Uterus (tissue), 2 donors: Measurements from ENCODE around the gene CA12.

ENCODE experiments used
- POLR2A ChIP-seq, 2 donors: fragments of 450-650 bp; IDR thresholded peaks; one replicate each; pipeline ENCODE4 v1.6.1; 2016; ENCODE audit warnings: antibody characterized with exemption in 2 of 2, mild to moderate bottlenecking in 1 of 2, moderate library complexity in 1 of 2
- TF ChIP-seq, protein P1 (sequence below), 4 experiments: fragments of 200-600 bp in 2 of 4; fragments of 450-650 bp in 2 of 4; sonication (generic) in 2 of 4; IDR thresholded peaks; one replicate each; pipeline ENCODE4 v1.5.1; 2016 to 2019; ENCODE audit warnings: antibody characterized with exemption in 4 of 4, mild to moderate bottlenecking in 2 of 4, moderate library complexity in 1 of 4

GRCh38 chr15:63379492-63380150 is 2.0 kb downstream of the CA12 start:
- TF ChIP-seq POLR2A (IDR thresholded peaks at IDR 0.05), result no peak
- TF ChIP-seq, protein P1, sequence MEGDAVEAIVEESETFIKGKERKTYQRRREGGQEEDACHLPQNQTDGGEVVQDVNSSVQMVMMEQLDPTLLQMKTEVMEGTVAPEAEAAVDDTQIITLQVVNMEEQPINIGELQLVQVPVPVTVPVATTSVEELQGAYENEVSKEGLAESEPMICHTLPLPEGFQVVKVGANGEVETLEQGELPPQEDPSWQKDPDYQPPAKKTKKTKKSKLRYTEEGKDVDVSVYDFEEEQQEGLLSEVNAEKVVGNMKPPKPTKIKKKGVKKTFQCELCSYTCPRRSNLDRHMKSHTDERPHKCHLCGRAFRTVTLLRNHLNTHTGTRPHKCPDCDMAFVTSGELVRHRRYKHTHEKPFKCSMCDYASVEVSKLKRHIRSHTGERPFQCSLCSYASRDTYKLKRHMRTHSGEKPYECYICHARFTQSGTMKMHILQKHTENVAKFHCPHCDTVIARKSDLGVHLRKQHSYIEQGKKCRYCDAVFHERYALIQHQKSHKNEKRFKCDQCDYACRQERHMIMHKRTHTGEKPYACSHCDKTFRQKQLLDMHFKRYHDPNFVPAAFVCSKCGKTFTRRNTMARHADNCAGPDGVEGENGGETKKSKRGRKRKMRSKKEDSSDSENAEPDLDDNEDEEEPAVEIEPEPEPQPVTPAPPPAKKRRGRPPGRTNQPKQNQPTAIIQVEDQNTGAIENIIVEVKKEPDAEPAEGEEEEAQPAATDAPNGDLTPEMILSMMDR (IDR thresholded peaks at IDR 0.05), result no peak
